Kasumi-1 (cell line): ENCODE data around the gene ACACA.
"Not testable (repeated sequence)": the region's sequence is repeated elsewhere in the genome, so short reads cannot be mapped to it uniquely, and the experiment has no call there.

Source experiments
- DNase-seq, 2 experiments: peaks; one replicate each; lab custom pipeline; 2025; lab: John Stamatoyannopoulos, UW

ACACA gene

DNA sequence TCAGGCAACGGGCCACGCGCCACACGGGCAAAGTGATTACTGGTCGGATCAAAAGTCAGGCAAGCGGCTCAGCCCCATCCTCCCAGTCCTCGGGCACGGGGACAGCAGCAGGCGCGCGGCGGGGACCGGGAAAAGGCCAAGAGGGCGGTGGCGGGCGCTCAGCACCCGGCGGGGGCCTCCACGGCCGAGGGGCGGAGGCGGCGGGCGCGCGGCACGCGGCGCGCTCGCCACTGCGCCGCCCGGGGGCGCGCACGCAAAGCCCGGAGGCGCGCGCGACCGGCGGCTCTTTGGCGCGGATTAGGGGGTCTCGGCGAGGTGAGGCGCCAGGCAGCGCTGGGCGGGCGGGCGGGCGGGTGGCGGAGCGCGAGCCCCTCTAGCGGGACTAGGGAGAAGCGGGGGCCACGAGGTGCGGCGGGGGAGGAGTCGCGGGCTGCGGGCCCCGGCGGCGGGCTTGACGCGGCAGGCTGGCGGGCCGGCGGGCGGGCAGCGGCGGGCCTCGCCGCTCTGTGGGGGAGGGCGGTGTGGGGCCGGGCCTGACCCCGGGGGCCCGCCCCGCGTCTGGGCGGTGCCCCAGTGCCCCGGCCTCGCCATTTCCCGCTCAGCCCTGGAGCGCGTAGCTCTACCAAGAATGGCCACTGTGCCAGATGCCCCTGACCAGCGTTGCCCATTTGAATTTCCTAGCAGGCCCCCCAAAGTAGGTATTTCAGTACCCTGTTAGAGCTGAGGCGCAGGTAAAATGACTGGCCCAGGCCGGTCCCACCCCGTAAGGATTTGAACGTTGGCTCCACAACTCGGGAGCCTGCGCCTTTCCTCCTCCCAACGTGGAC, at the start of gene ACACA, which contains the start of gene TADA2A:
ACACA (minus strand) TSS at position 202 of the 827 bp plus-strand sequence. CDS start 537 bp downstream, outside the sequence.
TADA2A (plus strand) TSS at position 252 of the 827 bp plus-strand sequence. CDS start 4,480 bp downstream, outside the sequence.
- peak; percentile 66 to 70 for DNase-seq

- DNase-seq: no peak
These were observed 43.5 kb upstream of the ACACA start for GRCh38 chr17:37450112-37450511.

DNA sequence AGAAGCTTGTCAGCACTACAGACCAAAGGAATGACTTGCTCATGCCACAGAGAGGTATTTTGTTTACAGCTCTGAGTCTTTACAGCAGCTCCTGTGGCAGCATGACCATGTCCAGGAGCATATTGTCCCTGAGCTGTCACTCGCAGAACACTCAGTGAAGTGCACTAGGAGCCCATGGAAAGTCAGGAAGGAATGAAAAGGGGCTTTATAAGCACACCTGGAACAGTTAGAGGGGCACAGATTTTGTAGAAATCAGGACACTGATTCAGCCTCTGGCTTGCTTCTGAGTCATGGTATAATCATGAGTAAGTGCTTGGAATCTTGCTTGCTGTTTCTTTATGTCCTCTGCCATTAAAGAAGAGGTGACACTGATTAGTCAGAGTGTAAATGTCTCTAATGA, 41.0 kb upstream of the ACACA start:
- no peak for DNase-seq

GRCh38 chr17:37446027-37446426, 39.4 kb upstream of the ACACA start:
- no peak for DNase-seq

GRCh38 chr17:37441369-37442014, 34.9 kb upstream of the ACACA start:
- not testable (repeated sequence) for DNase-seq

DNA sequence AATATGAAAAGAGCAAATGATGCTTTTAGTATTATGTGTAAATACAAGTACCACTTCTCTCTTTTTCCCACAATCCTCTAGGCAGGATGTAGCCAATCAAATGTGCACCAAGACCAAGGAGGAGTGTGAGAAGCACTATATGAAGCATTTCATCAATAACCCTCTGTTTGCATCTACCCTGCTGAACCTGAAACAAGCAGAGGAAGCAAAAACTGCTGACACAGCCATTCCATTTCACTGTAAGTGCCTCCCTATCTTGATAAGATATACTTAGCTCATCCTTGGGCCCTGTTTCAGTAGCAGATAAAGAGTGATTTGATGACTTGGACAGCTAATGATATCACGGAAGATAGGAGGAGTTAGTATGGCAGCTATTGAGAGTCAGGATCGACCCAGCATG, 33.8 kb upstream of the ACACA start:
- no peak for DNase-seq

DNA sequence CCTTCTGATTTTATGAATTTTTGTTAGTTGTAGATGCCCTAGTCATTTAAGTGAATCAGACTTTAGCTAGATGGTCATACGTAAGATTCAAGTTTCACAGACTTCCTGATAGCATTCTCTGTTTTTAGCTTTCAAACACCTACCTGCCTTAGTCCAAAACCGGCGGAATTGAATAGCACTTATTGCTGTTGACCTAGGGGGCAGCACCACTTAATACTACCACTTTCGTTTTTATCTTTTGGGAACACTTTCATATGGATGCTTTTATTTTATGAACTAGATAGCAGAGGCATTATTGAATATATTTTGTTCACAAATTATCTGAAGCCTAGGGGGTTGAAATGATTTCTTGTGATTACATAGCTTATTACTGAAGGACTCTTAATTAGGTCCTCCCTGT, 31.5 kb upstream of the ACACA start:
- peak in 1 of 2 experiments; percentile 13 for DNase-seq

GRCh38 chr17:37432671-37433070, 26.0 kb upstream of the ACACA start:
- DNase-seq: no peak

- DNase-seq: no peak
These were observed 23.5 kb upstream of the ACACA start for GRCh38 chr17:37430051-37430627.

GRCh38 chr17:37429453-37429852, 22.8 kb upstream of the ACACA start:
- no peak for DNase-seq

DNA sequence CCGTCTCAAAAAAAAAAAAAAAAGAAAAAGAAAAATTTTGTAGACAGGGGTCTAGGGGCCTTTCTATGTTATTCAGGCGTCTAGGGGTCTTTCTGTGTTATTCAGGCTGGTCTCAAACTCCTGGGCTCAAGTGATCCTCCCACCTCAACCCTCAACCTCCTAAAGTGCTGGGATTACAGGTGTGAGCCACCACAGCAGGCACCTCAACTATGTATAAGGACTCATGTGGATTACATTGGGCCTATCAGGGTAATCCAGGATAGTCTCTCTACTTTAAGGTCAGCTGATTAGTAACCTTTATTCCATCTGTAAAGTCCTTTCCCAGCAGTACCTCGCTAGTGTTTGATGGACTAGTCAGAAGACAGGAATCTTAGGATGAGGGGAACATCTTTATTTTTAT, 22.4 kb upstream of the ACACA start:
- no peak for DNase-seq

DNA sequence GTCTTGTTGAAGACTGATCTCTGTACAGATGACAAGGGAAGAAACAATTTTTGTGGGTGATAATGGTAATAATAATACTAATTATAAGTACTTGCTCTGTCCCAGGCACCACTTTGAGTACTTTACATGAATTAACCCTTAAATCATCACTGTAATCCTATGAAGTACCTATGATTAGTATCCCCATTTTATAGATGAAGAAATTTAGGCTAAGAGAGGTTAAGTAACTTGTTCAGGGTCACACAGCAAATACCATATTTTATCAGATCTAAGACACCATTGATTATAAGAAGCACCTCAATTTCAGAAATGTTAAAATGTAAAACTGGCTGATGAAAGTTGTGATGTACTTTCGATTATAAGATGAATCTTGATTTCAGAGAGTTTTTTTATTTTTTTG, 18.6 kb upstream of the ACACA start:
- no peak for DNase-seq

GRCh38 chr17:37422971-37423625, 16.5 kb upstream of the ACACA start:
- DNase-seq: no peak

DNA sequence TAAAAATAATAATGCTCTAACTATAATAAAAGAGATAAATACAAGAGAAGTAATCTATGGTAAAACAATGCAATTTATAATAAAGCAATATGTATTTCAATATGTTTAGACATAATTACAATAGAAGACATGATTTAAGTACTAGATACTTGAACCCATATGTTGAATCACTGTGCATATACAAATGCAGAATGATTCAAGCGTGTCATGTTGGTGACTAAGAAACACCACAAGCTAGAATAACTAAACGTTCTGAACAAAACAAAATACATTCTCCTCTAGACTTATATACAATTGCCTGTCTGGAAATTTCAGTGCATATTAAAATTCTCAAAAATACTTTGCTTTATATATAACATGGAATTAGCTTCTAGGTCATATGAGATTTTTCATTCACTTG, 11.2 kb upstream of the ACACA start:
- DNase-seq: no peak

DNA sequence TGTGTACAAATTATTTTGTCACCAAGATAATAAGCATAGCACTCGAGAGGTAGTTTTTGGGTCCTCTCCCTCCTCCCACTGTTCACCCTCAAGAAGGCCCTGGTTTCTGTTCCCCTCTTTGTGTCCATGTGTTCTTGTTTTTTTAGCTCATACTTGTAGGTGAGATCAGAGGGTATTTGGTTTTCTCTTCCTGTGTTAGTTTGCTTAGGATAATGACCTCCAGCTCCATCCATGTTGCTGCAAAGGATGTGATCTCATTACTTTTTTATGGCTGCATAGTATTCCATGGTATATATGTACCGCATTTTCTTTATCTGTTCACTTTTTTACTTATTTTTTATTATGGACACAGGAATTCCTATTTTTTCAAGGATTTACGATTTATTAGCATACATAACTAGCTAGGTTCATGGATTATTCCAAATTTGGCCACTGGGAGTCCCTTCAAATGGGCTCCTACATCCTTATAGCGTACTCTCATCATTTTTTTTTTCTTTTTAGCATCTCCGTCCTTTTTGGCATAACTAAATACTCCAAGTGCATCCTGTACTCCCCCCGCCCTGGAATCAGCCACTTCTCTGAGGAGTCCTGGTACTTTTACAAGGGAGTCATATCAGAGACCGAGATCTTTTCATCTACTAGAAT, 7.4 kb upstream of the ACACA start:
- peak; percentile 5 to 27 for DNase-seq

GRCh38 chr17:37410357-37410756, 3.7 kb upstream of the ACACA start:
- DNase-seq: no peak

GRCh38 chr17:37408145-37408479, 1.5 kb upstream of the ACACA start:
- DNase-seq: not testable (repeated sequence)

DNA sequence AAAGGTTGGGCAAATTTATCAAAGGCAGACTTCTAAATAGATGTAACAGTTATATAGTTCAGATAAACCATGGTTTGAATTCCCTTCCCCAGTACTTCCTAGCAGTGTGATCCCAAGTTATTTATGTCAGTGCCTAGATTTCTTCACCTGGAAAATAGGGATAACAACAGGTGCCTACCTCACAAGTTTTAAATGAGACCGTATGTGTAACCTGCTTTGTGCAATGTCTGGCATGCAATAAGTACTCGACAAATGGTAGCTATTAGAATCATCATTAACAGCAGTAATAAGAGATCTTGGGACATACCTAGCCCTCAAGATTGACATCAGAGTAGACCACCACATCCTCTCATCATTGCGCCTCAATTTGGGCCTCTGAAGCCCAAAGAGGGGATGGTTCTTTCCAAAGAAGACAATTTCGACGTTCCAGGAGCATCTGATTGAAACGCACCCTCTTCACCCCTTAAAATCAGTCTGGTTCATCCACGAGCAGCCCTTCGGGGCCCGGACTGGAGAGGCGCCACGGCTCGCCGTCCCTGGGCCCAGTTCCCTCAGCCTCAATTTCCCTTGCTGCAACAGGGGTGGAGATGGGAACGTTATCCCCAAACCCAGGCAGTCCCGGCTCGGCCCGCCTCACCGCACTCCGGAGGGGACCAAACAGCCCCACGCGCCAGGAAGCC, 541 bp downstream of the ACACA start:
- peak in 1 of 2 experiments; percentile 38 for DNase-seq

DNA sequence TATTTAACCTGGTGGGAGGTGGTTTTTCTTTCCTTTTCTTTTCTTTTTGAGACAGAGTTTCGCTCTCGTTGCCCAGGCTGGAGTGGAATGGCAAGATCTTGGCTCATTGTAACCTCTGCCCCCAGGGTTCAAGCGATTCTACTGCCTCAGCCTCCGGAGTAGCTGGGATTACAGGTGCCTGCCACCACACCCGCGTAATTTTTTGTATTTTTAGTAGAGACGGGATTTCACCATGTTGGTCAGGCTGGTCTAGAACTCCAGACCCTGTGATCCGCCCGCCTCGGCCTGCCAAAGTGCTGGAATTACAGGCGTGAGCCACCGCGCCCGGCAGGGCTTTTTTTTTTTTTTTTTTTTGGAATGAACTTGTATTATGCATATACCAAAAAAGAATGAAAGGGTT, 1.1 kb downstream of the ACACA start:
- not testable (repeated sequence) for DNase-seq

DNA sequence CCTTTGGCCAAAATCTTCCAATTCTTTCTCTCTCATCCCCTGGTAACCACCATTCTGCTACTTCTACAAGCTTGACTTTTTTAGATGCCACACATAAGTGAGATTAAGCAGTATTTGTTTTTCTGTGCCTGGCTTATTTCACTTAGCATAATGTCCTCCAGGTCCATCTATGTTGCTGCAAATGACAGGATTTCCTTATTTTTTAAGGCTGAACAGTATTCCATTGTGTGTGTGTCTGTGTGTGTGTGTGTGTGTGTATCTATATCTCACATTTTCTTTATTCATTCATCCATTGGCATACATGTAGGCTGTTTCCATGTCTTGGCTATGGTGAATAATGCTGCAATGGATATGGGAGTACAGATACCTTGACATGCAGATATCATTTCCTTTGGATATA, 6.1 kb downstream of the ACACA start:
- DNase-seq: no peak

- no peak for DNase-seq
These were observed 7.3 kb downstream of the ACACA start for GRCh38 chr17:37399265-37399803.
